Measurements from ENCODE around the gene NBAS. TPM values are rescaled to one million over a fixed set of nuclear protein-coding genes. Genes with fewer than 3 reads are reported as not detected.

Gene NBAS
- total and polyA plus RNA-seq, 2 donors = 26.0 to 118 TPM

GRCh38 chr2:15480552-15480951 is 80.6 kb downstream of the NBAS start:
- Histone ChIP-seq H3K4me1 (ENCODE audit: insufficient read depth) (no peaks in the 10 kb centered on the region), H3K27ac (ENCODE audit: low read depth) (no peak overlapping the region), H3K4me3 (ENCODE audit: low read depth, low read length) (no peak overlapping the region), H3K36me3 (ENCODE audit: insufficient read depth) (peaks cover 6% of the 10 kb centered on the region)
- DNase-seq (ENCODE audit: extremely low spot score) = no peak

DNA sequence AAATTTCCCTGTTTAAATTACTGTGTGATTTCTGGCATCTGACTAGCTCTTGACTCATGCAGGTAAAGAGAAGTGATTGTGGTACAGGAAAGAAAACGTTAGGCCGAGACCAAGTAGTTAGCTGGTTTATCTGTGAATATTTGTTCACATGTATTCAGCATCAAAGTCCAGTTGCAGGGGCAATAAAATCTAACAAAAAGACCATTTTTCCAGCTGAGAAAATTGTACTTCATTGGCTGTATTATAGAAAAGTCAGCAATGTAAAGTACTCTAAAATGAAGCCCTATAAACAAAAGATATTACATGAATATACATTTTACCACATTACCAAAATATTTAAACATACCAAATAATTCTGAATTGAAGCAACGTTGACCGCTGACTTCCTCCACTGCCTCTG is 88.3 kb downstream of the NBAS start:
- H3K36me3 ChIP-seq (ENCODE audit: insufficient read depth) = peaks cover 4% of the 10 kb centered on the region
- DNase-seq (ENCODE audit: extremely low spot score) = no peak
- H3K4me3 ChIP-seq (ENCODE audit: low read depth, low read length) = no peak overlapping the region
- no peak overlapping the region for H3K27ac ChIP-seq (ENCODE audit: low read depth)
- no peaks in the 10 kb centered on the region for H3K4me1 ChIP-seq (ENCODE audit: insufficient read depth)
- 88% methylated on average over 4 of the region's 4 CpGs for WGBS

GRCh38 chr2:15472133-15472532 is 89.0 kb downstream of the NBAS start:
- WGBS = 91% methylated on average over 3 of the region's 3 CpGs
- Histone ChIP-seq H3K36me3 (ENCODE audit: insufficient read depth) (peaks cover 5% of the 10 kb centered on the region), H3K4me3 (ENCODE audit: low read depth, low read length) (no peak overlapping the region), H3K4me1 (ENCODE audit: insufficient read depth) (no peaks in the 10 kb centered on the region), H3K27ac (ENCODE audit: low read depth) (no peak overlapping the region)
- no peak for DNase-seq (ENCODE audit: extremely low spot score)

- 96% methylated on average over 2 of the region's 2 CpGs for WGBS
Observed at GRCh38 chr2:15471606-15472005, 89.5 kb downstream of the NBAS start.

GRCh38 chr2:15460112-15460620 is 101.0 kb downstream of the NBAS start:
- Histone ChIP-seq H3K27ac (ENCODE audit: low read depth) (no peak overlapping the region), H3K4me1 (ENCODE audit: insufficient read depth) (no peaks in the 10 kb centered on the region), H3K36me3 (ENCODE audit: insufficient read depth) (peaks cover 4% of the 10 kb centered on the region), H3K4me3 (ENCODE audit: low read depth, low read length) (no peak overlapping the region)
- WGBS = 98% methylated on average over 1 of the region's 1 CpG
- DNase-seq (ENCODE audit: extremely low spot score) = no peak

More at GRCh38 chr2:15471606-15472005, 89.5 kb downstream of the NBAS start:
- H3K36me3 ChIP-seq (ENCODE audit: insufficient read depth) = peaks cover 5% of the 10 kb centered on the region
- no peaks in the 10 kb centered on the region for H3K4me1 ChIP-seq (ENCODE audit: insufficient read depth)
- no peak for DNase-seq (ENCODE audit: extremely low spot score)
- no peak overlapping the region for H3K27ac ChIP-seq (ENCODE audit: low read depth)
- no peak overlapping the region for H3K4me3 ChIP-seq (ENCODE audit: low read depth, low read length)

GRCh38 chr2:15458277-15458676 is 102.9 kb downstream of the NBAS start:
- Histone ChIP-seq H3K27ac (ENCODE audit: low read depth) (no peak overlapping the region), H3K4me3 (ENCODE audit: low read depth, low read length) (no peak overlapping the region), H3K36me3 (ENCODE audit: insufficient read depth) (no peaks in the 10 kb centered on the region), H3K4me1 (ENCODE audit: insufficient read depth) (no peaks in the 10 kb centered on the region)
- DNase-seq (ENCODE audit: extremely low spot score) = no peak
- WGBS = 99% methylated on average over 2 of the region's 2 CpGs

DNA sequence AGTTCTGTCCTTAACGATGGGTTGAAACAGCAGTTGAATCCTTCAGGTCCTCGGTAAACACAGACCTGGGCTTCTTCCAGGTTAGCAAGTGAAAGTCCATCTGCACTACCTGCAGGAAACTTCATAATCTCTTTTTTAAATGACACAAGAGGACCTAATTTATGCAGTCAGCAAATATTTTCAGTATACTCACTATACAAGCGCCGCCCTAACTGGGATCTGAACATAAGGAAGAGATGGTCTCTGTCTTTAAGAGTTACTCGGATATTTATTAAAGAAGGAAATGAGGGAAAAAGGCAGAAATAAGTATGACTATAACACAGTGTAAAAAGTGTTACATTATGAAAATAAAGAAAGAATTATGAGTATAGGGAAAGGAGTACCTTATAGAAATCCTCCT is 103.3 kb downstream of the NBAS start:
- Histone ChIP-seq H3K27ac (ENCODE audit: low read depth) (no peak overlapping the region), H3K36me3 (ENCODE audit: insufficient read depth) (no peaks in the 10 kb centered on the region), H3K4me1 (ENCODE audit: insufficient read depth) (no peaks in the 10 kb centered on the region), H3K4me3 (ENCODE audit: low read depth, low read length) (no peak overlapping the region)
- DNase-seq (ENCODE audit: extremely low spot score) = no peak
- 90% methylated on average over 5 of the region's 5 CpGs for WGBS

DNA sequence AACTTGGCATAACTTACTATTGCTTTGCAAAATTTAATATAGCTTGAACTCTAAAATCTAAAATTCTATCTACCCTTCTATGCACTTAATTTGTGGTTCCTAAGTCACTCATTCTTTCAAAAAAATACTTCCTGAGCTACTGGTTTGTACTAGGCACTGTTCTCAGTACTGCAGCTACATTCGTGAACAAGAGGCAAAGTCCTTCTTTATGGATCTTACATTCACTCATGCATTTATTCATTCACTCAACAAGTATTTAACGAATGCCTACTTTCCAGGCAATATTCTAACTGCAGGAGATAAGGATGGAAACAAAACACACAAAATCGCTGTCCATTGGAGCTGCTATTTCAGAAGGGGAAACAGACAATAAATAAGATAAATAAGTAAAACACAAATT is 104.8 kb downstream of the NBAS start:
- Histone ChIP-seq H3K27ac (ENCODE audit: low read depth) (no peak overlapping the region), H3K4me1 (ENCODE audit: insufficient read depth) (no peaks in the 10 kb centered on the region), H3K4me3 (ENCODE audit: low read depth, low read length) (no peak overlapping the region), H3K36me3 (ENCODE audit: insufficient read depth) (no peaks in the 10 kb centered on the region)
- WGBS = 76% methylated on average over 3 of the region's 3 CpGs
- no peak for DNase-seq (ENCODE audit: extremely low spot score)

GRCh38 chr2:15450808-15451207 is 110.3 kb downstream of the NBAS start:
- Histone ChIP-seq H3K36me3 (ENCODE audit: insufficient read depth) (no peaks in the 10 kb centered on the region), H3K4me1 (ENCODE audit: insufficient read depth) (no peaks in the 10 kb centered on the region), H3K4me3 (ENCODE audit: low read depth, low read length) (no peak overlapping the region), H3K27ac (ENCODE audit: low read depth) (no peak overlapping the region)
- no peak for DNase-seq (ENCODE audit: extremely low spot score)
- WGBS = 99% methylated on average over 2 of the region's 2 CpGs

DNA sequence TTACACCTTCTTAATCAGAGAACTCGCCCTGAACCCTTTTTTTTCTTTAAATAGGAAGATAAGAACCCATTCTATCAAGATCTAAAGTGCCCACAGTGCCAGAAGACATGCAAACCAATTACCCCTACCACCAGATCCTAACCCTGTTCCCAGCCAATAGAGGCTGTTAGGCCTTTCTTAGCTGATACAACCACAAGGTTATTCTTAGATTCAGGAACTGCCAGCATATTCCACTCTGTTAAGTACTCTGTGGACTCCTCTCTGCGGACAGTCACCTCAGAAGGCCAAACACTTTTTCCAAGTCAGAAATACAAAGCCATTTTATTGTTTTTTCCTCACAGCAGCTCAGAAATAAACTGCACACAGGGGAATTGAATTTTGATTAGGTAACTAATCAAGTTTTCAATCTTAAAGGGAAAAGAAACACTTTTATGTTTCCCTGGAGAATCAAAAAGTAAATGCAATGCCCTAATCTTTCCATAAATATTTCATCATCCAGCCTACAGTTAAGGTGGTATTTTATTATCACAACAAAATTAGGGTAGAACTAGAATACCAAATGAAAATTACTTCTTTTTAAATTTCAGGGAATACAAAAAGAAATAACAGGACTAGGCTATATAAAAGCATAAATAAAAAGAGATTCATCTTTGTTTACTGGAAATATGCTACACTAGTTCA is 111.4 kb downstream of the NBAS start:
- no peak for DNase-seq (ENCODE audit: extremely low spot score)
- Histone ChIP-seq H3K27ac (ENCODE audit: low read depth) (no peak overlapping the region), H3K4me1 (ENCODE audit: insufficient read depth) (no peaks in the 10 kb centered on the region), H3K36me3 (ENCODE audit: insufficient read depth) (no peaks in the 10 kb centered on the region), H3K4me3 (ENCODE audit: low read depth, low read length) (no peak overlapping the region)
- WGBS = 62% methylated on average over 2 of the region's 2 CpGs

DNA sequence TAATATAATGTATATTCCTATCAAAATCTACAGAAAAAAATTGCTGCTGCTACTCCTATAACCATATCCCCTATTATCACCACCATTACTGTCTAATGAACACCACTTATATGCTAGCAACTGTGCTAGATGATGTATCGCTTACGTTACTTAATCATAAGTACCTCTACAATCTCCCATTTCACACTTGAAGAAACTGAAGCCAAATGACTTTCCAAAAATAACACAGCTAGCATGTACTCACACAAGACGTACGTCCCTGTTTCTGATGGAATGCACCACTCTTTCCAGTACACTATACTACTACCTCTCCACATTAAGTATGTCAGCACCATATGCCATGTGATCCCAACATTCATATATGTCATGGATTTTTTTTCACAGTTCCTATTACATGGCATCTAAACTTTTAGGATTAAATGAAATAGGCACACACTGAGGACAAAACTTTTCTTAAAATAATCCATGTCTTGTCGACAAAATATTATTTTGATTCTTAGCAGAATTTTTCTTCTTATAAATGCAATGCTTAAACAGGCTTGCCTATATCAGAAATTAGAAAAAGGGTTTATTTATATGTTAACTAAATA is 112.8 kb downstream of the NBAS start:
- no peak overlapping the region for H3K27ac ChIP-seq (ENCODE audit: low read depth)
- 85% methylated on average over 5 of the region's 5 CpGs for WGBS

DNA sequence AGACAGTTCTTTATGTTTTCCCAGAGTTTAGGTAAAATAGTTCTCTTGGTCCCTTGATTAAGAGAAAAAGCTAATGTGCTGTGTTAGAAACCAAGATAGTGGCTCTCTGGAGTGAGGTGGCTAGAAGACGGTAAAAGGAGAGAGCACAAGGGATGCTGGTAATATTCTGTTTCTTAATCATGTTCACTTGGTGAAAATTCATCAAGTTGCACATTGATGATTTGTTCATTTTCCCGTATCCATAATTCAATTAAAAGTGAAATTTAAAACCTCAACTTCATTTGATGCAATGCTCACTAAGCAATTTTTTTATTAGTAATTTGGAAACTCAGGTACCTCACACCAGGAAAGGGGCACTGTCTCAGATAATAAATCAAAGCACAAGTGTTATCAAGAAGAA is 113.8 kb downstream of the NBAS start:
- WGBS = 97% methylated on average over 2 of the region's 2 CpGs
- Histone ChIP-seq H3K36me3 (ENCODE audit: insufficient read depth) (no peaks in the 10 kb centered on the region), H3K4me3 (ENCODE audit: low read depth, low read length) (no peak overlapping the region), H3K4me1 (ENCODE audit: insufficient read depth) (no peaks in the 10 kb centered on the region), H3K27ac (ENCODE audit: low read depth) (no peak overlapping the region)
- no peak for DNase-seq (ENCODE audit: extremely low spot score)

More for the DNA sequence above, 112.8 kb downstream of the NBAS start:
- Histone ChIP-seq H3K4me3 (ENCODE audit: low read depth, low read length) (no peak overlapping the region), H3K4me1 (ENCODE audit: insufficient read depth) (no peaks in the 10 kb centered on the region), H3K36me3 (ENCODE audit: insufficient read depth) (no peaks in the 10 kb centered on the region)
- DNase-seq (ENCODE audit: extremely low spot score) = no peak

DNA sequence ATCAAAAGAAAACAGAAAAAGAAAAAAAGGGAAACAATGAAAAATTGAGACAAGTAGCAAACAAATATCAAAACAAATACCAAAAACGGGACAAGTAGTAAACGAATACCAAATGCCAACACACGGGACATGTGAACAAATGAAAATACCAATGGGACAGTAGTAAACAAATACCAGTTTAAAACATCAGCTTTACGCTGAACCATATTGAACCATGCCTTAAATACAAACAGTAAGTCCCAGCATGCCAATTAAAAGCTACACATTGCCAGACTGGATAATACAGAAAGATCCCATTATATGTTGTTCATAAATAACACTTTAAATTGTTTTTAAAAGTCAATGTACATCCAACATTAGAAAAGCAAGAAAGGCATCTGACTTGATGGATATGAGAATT is 114.2 kb downstream of the NBAS start:
- H3K27ac ChIP-seq (ENCODE audit: low read depth) = no peak overlapping the region
- H3K4me3 ChIP-seq (ENCODE audit: low read depth, low read length) = no peak overlapping the region
- 93% methylated on average over 4 of the region's 4 CpGs for WGBS
- no peak for DNase-seq (ENCODE audit: extremely low spot score)
- no peaks in the 10 kb centered on the region for H3K36me3 ChIP-seq (ENCODE audit: insufficient read depth)
- H3K4me1 ChIP-seq (ENCODE audit: insufficient read depth) = no peaks in the 10 kb centered on the region

DNA sequence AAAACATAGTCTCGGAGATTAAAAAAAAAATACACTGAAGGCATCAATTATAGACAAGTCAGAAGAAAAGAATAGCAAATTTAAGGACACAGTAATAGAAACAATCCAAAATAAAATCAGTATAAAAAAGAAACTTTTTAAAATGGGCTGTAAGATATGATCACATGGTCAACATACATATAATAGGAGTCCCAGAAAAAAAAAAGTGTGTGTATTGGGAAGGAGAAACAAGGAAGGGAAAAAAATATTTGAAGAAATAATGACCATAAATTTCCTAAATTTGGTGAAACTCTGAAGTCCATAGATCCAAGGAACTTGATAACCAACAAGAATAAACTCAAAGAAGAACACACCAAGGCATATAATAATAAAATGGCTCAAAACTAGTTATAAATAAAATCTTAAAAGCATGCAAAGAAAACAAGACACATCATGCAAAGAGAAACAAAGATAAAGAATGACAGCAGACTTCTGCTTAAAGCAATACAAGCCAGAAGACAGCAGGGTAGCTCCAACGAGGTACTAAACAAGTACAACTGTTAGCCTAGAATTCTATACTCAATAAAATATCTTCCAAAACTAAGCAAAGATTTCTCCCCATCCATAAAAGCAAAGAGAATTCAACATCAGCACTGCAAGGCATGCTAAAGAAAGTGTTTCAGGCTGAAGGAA is 115.1 kb downstream of the NBAS start:
- Histone ChIP-seq H3K4me3 (ENCODE audit: low read depth, low read length) (no peak overlapping the region), H3K27ac (ENCODE audit: low read depth) (no peak overlapping the region), H3K36me3 (ENCODE audit: insufficient read depth) (no peaks in the 10 kb centered on the region), H3K4me1 (ENCODE audit: insufficient read depth) (no peaks in the 10 kb centered on the region)
- WGBS = 93% methylated on average over 2 of the region's 2 CpGs
- no peak for DNase-seq (ENCODE audit: extremely low spot score)

All from urinary bladder (tissue), 4 donors.